DMS153 (cell line): ENCODE results near the gene PLA2G1B.

ENCODE experiments used
- DNase-seq: peaks from one replicate; lab custom pipeline; 2025; lab: John Stamatoyannopoulos, UW

Gene PLA2G1B

DNA sequence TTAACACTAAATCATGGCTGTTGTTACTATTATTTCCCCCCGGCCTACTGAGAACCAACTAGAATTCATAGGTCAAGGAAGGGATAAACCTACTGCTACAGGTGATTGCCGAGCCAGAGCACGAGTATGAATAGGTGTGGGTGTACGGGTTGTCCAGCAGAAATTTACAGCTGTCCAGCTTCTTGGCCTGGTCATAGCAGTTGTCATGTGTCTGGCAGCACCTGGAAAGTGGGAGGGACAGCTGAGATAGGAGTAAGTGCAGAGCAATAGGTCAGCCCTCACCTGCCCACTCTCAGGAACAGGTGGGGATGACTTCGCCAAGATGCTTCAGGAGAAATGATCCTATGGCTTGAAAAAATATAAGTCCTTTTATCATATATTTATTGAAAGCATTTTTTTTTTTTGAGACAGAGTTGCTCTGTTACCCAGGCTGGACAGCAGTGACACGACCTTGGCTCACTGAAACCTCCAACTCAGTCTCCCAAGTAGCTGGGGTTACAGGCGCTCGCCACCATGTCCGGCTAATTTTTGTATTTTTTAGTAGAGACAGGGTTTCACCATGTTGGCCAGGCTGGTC is 2.6 kb downstream of the PLA2G1B start:
- no peak for DNase-seq

DNA sequence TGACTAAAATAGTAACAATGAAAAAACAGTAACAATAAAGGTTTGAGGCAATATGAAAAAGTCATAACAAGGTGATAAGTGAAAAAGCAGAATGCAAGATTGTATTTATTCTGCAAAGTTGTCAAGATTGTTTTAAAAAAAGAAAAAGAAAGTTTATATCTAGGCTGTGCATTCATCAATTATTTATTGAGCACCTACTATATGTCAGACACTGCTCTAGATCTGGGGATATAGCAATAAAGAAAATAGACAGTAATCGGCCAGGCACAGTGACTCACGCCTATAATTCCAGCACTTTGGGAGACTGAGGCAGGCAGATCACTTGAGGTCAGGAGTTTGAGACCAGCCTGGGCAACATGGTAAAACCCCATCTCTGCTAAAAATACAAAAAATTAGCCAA is 3.8 kb downstream of the PLA2G1B start:
- DNase-seq = no peak

GRCh38 chr12:120321382-120322202 is 6.0 kb downstream of the PLA2G1B start:
- no peak for DNase-seq

DNA sequence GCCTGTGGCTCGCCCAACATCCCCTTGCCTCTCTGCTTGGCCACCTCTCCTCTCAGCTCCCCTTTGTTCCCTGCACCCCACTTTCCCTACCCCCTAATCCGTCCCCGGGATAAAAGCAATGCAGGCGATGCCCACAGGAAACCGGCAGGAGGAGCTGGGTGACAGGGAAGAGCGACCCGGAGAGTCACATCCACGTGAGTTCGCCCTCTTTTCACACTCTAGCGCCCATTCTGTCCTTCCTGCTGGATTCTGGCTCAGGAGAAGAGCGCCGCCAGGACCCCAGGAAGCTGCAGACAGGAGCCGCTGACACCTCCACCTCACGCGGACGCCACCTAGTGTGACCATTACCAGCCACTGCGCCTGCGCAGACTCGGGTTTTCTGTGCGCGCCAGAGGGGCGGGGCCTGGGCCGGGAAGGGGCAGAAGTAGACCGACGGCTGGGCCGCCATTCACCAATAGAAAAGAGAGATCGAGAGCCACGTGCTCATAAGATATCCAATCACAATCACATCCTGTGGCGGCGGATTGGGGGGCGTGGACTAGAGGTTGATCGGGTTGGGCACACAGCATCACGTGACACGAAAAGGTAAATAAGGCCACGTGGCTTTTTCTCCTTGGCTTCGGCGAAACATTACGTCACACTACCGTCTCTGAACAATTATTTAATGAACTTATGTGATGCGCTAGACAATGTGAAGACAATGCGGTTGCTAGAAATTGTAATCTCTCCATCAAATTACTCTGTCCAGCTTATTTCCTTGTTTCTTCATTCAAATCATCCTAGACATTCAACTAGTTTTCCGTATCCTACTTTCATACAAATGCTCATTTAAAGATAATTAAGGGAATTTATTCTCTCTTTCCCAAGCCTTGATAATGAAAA is 10.1 kb downstream of the PLA2G1B start:
- peak; percentile 100 for DNase-seq

DNA sequence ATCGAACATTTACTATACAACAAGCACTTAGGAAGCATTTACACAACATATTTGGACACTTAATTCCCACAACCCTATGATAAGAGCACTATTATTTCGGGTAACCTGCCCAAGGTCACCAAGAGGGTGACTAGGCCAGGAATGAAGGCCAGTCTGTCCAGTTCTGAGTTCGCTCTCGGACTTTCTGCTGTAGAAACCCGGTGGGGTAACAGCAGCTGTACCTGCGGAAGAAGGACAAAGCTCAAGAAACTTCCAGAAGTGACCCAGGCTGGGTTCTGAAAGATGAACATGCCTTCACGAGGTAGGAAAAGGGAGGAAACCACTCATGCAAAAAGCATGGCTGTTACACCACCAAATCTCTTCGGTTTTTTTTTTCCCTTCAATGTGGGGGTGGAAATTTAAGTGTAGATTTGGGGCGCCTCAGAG is 10.8 kb downstream of the PLA2G1B start:
- no peak for DNase-seq

DNA sequence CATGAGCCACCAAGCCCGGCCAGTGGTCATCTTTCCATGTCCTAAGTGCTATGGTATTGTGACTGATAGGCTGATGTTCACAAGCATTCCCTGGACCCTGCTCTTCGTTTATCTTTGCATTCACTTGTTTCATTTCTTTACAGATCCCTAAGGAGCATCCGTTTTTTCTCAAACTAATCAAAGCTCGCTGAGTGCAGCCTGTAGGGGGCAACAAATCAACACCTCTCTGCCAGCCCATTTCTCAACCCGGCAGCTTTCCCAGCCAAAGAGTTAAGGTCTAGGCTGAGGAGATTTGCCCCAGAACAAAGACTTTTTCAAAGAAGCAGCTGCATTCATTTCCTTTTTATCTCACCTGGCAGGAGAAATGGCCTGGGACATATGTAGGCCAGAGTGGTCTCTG is 13.4 kb downstream of the PLA2G1B start:
- no peak for DNase-seq

DNA sequence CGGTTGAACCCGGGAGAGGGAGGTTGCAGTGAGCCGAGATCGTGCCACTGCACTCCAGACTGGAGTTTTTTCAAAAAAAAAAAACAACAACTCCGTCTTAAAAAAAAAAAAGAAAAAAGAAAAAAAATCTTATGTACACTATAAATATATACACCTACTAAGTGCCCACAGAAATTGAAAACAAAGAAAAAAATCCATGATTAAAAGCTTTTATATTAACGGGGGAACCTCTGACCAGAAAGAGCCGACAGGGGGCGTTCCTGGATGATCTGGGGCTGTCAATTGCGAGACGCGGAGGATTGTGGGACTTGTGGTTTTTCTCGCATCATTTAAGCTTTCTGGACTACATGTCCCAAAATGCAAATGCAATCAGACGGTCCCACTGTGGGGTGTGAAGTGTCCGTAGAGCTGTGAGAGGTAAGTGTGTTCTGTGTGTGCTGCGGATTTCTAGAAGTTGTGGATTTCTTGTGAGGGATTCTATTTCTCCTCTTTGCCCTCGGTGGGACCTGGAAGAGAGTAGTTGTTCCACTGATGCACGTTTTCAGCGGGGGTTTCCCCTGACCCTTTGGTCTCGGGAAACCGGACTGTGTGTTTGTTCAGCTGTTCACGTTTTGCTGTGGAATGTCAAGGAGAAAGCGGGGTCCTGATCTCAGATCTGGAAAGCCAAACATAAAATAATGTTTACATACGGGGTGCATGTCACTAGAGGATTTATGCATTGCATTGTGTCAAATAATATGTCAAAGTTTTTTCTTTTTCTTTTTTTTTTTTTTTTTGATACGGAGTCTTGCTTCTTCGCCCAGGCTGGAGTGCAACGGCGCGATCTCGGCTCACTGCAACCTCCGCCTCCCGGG is 25.4 kb downstream of the PLA2G1B start, which contains the start of gene SIRT4:
TSS of gene SIRT4 (plus strand) at position 360 of the 854 bp plus-strand sequence. CDS start 1,241 bp downstream, outside the sequence.
- DNase-seq = peak; percentile 90

DNA sequence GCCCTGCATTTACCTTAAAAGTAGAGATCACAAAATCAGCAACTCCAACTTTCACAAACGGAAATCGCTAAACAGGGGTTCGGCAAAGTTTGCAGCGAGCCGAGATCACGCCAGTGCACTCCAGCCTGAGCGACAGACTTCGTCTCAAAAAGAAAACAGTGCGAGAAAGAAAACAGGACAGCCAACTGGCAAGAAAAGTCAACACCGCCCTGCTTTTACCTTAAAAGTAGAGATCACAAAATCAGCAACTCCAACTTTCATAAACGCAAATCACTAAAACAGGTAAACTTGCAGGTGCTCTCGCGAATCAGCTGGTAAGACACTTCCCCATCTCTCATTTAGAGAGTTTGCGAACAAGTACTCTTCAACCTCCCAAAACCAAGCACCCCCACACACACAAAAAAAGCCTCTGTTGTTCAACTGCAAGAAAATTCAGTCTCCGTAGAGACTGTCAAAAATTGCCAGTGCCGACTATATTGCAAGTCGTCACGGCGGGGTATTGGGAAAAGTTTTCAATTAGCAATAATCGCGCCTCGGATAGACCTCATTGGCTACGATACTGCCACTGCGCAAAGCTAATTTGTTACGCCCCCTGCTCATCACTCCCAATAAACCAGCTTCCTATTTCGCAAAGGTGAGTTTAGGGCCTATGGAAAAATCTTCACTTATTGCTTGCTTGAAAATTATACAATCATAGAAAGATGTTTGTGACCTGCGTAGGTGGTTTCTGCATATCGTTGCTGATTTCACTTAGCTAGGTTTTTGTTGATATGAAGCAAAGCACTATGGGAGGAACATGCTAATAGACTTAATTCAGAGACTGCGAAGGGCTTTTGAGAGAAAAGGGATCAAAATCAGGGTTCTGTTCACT is 34.7 kb downstream of the PLA2G1B start, which contains the start of gene RNU4-1:
TSS of gene RNU4-1 (minus strand) at position 577 of the 871 bp plus-strand sequence.
- peak; percentile 74 for DNase-seq

GRCh38 chr12:120292411-120292660 is 35.2 kb downstream of the PLA2G1B start:
- DNase-seq = no peak

DNA sequence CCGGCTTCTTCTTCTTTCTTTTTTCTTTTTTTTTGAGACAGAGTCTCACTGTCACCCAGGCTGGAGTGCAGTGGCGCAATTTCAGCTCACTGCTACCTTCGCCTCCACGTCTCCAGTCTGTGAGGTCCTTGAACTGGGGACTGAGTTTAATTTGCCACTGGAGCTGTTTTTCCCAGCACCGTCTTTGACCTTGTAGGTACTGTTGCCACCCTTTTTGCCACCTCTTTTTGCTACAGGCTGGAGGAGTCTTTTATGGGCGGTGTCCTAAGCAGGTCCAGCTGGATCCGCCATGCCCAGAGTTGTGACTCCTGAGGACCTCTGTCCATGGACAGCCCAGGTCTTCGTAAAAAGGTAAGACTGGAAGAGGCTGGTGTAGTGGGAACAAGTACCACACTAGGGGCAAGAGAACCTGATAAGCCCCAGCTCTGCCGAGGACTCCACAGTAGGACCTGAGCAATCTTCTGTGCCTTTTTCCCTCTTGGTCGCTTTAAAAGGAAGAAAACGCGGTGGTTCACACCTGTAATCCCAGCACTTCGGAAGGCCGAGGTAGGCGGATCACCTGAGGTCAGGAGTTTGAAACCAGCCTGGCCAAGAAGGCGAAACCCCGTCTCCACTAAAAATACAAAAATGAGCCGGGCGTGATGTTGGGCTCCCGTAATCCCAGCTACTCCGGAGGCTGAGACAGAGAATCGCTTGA is 36.8 kb downstream of the PLA2G1B start:
- DNase-seq = peak; percentile 24

DNA sequence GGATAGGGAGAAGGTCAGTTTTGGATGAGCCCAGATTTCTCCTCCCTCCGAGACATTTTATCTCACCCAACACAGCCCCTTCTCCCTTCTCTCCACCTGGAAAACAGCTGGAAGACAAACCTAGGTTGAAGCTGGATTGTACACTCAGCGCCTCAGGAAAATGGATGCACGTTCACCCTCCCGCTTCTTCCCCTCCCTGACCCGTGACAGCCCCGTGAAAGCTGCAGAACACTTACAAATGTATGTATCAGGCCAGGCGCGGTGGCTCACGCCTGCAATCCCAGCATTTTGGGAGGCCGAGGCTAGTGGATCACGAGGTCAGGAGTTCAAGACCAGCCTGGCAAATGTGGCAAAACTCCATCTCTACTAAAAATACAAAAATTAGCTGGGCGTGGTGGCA is 40.1 kb downstream of the PLA2G1B start:
- DNase-seq = no peak

DNA sequence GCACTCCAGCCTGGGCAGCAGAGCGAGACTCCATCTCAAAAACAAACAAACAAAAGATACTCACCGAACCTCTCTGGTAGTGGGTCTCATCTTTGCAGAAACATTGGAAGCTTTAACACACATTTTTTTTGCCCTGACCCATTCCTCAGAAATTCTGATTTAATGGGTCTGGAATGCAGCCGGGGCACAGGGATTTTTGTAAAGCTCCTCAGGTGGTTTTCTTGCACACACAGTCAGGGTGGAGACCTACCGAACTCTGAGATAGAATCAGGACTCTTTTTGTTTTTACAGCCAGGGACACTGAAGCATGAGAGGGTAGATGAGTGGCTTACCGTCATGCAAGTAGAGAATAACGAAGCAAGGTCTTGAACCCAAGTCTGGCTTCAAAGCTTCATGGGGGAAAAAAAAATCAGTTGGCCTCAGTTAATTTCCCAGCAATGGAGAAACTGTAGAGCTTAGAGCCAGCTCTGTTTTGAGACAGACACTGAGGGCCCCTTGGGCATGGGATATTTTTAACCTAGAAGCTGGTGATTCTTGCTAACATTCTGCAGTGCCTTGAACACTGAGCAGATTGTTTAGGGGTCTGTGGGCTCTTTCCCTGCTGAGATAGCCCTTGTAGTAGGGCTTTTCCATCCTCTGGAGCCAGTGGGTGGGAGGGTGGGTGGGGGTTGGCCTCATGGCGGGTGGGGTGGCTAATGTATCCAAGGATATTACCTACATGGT is 40.6 kb downstream of the PLA2G1B start:
- no peak for DNase-seq

DNA sequence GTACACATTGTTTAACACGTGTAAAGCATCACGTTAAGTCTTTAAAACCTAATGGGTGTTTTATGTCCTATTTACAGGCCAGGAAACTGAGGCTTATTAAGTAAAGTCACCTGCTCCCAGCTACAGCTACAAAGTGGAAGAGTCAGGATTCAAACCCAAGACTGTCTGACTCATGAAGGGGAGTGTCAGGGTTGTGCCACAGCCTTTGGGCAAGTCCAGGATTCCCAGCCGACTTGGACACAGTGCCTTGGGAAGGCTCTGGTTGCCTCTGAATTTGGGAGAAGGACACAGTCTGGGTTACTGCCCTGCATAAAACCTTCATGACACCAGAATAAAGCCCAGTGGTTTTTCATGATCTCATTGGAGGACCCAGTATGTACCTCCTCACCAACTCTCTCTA is 43.2 kb downstream of the PLA2G1B start:
- DNase-seq = no peak

GRCh38 chr12:120283318-120283717 is 44.3 kb downstream of the PLA2G1B start:
- DNase-seq = no peak

DNA sequence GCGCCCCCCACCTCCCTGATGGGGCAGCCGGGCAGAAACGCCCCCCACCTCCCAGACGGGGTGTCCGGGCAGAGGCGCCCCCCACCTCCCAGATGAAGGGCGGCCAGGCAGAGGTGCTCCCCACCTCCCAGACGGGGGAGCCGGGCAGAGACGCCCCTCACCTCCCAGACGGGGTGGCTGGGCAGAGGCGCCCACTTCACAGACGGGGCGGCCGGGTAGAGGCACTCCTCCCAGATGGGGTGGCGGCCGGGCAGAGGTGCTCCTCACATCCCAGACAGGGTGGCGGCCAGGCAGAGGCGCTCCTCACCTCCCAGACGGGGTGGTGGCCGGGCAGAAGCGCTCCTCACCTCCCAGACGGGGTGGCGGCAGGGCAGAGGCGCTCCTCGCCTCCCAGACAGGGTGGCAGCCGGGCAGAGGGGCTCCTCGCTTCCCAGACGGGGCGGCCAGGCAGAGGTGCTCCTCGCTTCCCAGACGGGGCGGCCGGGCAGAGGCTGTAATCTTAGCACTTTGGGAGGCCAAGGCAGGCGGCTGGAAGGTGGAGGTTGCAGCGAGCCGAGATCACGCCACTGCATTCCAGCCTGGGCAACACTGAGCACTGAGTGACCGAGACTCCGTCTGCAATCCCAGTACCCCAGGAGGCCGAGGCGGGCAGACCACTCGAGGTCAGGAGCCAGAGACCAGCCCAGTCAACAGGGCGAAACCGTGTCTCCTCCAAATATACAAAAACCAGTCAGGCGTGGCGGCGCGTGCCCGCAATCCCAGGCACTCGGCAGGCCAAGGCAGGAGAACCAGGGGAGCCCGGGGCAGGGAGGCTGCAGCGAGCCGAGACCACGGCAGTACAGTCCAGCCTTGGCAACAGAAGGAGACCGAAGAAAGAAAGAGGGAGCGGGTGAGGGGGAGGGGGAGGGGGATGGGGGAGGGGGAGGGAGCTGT is 49.2 kb downstream of the PLA2G1B start:
- no peak for DNase-seq

GRCh38 chr12:120276734-120277133 is 50.8 kb downstream of the PLA2G1B start:
- no peak for DNase-seq
